GM12875 (cell line): Measurements from ENCODE around the gene ATP13A2.
"Not testable (repeated sequence)": the region's sequence is repeated elsewhere in the genome, so short reads cannot be mapped to it uniquely, and the experiment has no call there.

Source experiments
- H3K4me3 ChIP-seq: one replicate; pipeline ENCODE4 v1.5.1; 2011; ENCODE audit warnings: low read depth, low read length, control low read depth
- CTCF ChIP-seq: IDR thresholded peaks from 2 replicates; pipeline ENCODE4 v1.5.1; 2011; ENCODE audit warnings: low read depth, mild to moderate bottlenecking, control low read depth, inconsistent platforms, low read length, moderate library complexity, borderline replicate concordance; ENCODE audit not compliant: insufficient read depth

Gene ATP13A2

DNA sequence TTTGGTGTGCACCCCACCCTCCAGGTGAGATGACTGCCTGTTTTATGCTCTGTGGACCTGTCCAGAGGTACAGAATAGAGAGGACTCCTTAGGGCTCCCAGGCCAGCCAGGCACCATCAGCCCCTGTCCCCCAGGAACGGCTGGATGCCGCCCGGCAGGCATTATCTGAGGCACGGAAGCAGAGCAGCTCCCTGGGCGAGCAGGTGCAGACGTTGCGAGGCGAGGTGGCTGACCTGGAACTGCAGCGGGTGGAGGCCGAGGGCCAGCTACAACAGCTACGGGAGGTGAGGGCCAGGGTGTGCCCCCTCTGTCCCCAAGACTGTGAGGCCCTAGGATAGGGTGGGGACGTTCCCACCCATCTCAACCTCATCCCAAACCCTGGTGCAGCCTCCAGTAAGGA lies 42.1 kb downstream of the ATP13A2 start:
- TF ChIP-seq CTCF, result no peak
- H3K4me3 ChIP-seq, result no peak overlapping the region

DNA sequence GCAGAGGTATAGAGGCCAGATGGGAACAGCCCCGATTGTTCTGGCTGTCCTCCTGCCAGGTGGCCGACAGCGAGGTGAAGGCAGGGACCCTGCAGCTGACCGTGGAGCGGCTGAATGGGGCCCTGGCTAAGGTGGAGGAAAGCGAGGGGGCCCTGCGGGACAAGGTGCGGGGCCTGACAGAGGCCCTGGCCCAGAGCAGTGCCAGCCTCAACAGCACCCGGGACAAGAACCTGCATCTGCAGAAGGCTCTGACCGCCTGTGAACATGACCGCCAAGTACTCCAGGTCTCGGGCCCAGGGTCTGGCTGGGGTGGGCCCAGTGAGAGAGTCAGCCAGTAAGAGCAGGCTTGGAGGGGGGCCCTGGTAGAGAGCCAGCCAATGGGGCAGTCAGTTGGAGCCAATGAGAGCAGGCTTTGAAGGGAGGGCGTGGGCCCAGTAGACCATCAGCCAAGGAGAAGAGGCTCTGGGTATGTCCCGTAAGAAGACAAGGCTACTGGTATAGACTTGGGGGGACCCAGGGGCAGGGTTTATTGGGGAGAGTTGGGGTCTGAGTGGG lies 42.6 kb downstream of the ATP13A2 start:
- TF ChIP-seq CTCF, result no peak
- no peak overlapping the region for H3K4me3 ChIP-seq

DNA sequence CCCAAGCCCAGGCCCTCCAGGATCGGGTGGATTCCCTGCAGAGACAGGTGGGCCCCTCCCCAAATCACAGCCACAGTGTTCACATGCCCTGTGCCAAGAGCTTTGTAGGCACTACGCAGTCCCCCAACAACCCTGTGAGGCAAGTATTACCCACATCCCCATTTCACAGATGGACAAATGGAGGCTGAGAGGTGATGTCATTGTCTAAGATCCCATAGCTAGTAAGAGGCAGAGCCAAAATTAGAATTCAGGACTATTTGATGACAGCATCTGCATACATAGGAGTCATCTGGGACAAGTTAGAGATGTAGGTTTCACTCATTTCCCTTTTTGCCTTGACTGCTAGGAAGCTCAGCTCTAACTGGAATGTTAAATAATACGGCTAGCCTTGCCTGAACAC lies 43.4 kb downstream of the ATP13A2 start:
- H3K4me3 ChIP-seq, result no peak overlapping the region
- no peak for TF ChIP-seq CTCF

DNA sequence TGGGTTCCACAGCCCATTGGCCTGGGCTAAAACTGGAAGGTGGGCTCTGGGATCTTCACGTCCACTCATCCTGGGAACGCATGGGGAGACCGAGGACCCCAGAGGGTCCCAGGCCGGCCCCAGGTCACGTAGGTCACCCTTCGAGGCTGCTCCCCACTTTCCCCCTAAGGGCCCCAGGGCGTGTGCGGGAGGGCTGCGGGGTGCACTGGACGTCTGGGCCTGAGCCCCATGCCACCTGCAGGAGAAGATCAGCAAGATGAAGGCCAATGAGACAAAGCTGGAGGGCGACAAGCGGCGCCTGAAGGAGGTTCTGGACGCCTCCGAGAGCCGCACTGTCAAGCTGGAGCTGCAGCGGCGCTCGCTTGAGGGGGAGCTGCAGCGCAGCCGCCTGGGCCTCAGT lies 43.8 kb downstream of the ATP13A2 start:
- H3K4me3 ChIP-seq, result no peak overlapping the region
- TF ChIP-seq CTCF, result no peak

GRCh38 chr1:16967095-16967575 lies 44.6 kb downstream of the ATP13A2 start:
- TF ChIP-seq CTCF, result no peak
- H3K4me3 ChIP-seq, result no peak overlapping the region

DNA sequence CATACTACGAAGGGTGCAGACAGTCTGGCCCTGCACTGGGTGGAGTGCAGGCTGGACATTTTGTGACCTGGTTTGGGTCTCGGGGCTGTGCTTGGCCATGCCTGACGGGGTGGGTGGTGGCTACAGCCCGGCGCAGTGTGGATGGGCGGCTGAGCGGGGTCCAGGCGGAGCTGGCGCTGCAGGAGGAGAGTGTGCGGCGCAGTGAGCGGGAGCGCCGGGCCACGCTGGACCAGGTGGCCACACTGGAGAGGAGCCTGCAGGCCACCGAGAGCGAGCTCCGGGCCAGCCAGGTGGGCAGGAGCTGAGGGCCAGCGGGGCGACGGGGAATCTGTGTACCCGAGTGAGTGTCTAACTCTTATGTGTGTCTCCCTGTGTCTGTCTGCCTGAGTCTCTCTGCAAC lies 45.4 kb downstream of the ATP13A2 start:
- no peak for TF ChIP-seq CTCF
- no peak overlapping the region for H3K4me3 ChIP-seq

GRCh38 chr1:16965486-16966067 lies 46.2 kb downstream of the ATP13A2 start:
- no peak for TF ChIP-seq CTCF
- no peak overlapping the region for H3K4me3 ChIP-seq

GRCh38 chr1:16964169-16964568 lies 47.6 kb downstream of the ATP13A2 start:
- H3K4me3 ChIP-seq, result not testable (repeated sequence)
